ENCODE results near the gene TM2D3. TPM values are rescaled to one million over a fixed set of nuclear protein-coding genes. Genes with fewer than 3 reads are reported as not detected.
"Not testable (repeated sequence)": the region's sequence is repeated elsewhere in the genome, so short reads cannot be mapped to it uniquely, and the experiment has no call there.

Gene TM2D3
- total RNA-seq, 1 donor from 2014 or later: 46.6 TPM

GRCh38 chr15:101657171-101657570, 5.0 kb upstream of the TM2D3 start:
- no peak for DNase-seq (ENCODE audit: low spot score)

- not testable (repeated sequence) for DNase-seq (ENCODE audit: low spot score)
Measured at GRCh38 chr15:101654624-101655337, 2.6 kb upstream of the TM2D3 start.

- DNase-seq (ENCODE audit: low spot score): no peak
Measured at GRCh38 chr15:101654171-101654570, 2.0 kb upstream of the TM2D3 start.

- no peak for DNase-seq (ENCODE audit: low spot score)
Measured at GRCh38 chr15:101652786-101653430, 727 bp upstream of the TM2D3 start.

GRCh38 chr15:101651554-101652097, 555 bp downstream of the TM2D3 start:
- DNase-seq (ENCODE audit: low spot score): no peak

GRCh38 chr15:101650145-101650544, 2.0 kb downstream of the TM2D3 start:
- DNase-seq (ENCODE audit: low spot score): no peak

GRCh38 chr15:101648356-101648755, 3.8 kb downstream of the TM2D3 start:
- DNase-seq (ENCODE audit: low spot score): no peak

- no peak for DNase-seq (ENCODE audit: low spot score)
Measured at GRCh38 chr15:101647251-101647650, 4.9 kb downstream of the TM2D3 start.

- no peak for DNase-seq (ENCODE audit: low spot score)
Measured at GRCh38 chr15:101646672-101647071, 5.5 kb downstream of the TM2D3 start.

GRCh38 chr15:101642361-101642760, 9.8 kb downstream of the TM2D3 start:
- no peak for DNase-seq (ENCODE audit: low spot score)

- no peak for DNase-seq (ENCODE audit: low spot score)
Measured at GRCh38 chr15:101641894-101642293, 10.3 kb downstream of the TM2D3 start.

GRCh38 chr15:101641129-101641764, 10.9 kb downstream of the TM2D3 start:
- peak; percentile 76 for DNase-seq (ENCODE audit: low spot score)

GRCh38 chr15:101639667-101640066, 12.5 kb downstream of the TM2D3 start:
- DNase-seq (ENCODE audit: low spot score): no peak

GRCh38 chr15:101637919-101638318, 14.3 kb downstream of the TM2D3 start:
- DNase-seq (ENCODE audit: low spot score): no peak

GRCh38 chr15:101637516-101637915, 14.7 kb downstream of the TM2D3 start:
- DNase-seq (ENCODE audit: low spot score): no peak

- no peak for DNase-seq (ENCODE audit: low spot score)
Measured at GRCh38 chr15:101637038-101637437, 15.1 kb downstream of the TM2D3 start.

- no peak for DNase-seq (ENCODE audit: low spot score)
Measured at GRCh38 chr15:101635944-101636727, 16.0 kb downstream of the TM2D3 start.

GRCh38 chr15:101633356-101633755, 18.8 kb downstream of the TM2D3 start:
- DNase-seq (ENCODE audit: low spot score): no peak

- not testable (repeated sequence) for DNase-seq (ENCODE audit: low spot score)
Measured at GRCh38 chr15:101626729-101627128, 25.5 kb downstream of the TM2D3 start.

- no peak for DNase-seq (ENCODE audit: low spot score)
Measured at GRCh38 chr15:101625980-101626379, 26.2 kb downstream of the TM2D3 start.

GRCh38 chr15:101625184-101625583, 27.0 kb downstream of the TM2D3 start:
- no peak for DNase-seq (ENCODE audit: low spot score)

Data from ureter (tissue), 1 donor.